ENCODE measurements around the gene PCDHGA12. TPM values are rescaled to one million over a fixed set of nuclear protein-coding genes. Genes with fewer than 3 reads are reported as not detected.

The PCDHGA12 gene
- total RNA-seq, result 30.0 and 37.5 TPM in 2 replicates

GRCh38 chr5:141430332-141431113 is at the start of gene PCDHGA12:
Gene PCDHGA12, plus strand, starts transcription at chr5:141430507. Its CDS starts 253 bp downstream, at chr5:141430760.

GRCh38 chr5:141382469-141383294 is 47.6 kb upstream of the PCDHGA12 start, which contains the start of gene PCDHGA7:
Gene PCDHGA7, plus strand, starts transcription at chr5:141382742. Its CDS starts 158 bp downstream, at chr5:141382900.

DNA sequence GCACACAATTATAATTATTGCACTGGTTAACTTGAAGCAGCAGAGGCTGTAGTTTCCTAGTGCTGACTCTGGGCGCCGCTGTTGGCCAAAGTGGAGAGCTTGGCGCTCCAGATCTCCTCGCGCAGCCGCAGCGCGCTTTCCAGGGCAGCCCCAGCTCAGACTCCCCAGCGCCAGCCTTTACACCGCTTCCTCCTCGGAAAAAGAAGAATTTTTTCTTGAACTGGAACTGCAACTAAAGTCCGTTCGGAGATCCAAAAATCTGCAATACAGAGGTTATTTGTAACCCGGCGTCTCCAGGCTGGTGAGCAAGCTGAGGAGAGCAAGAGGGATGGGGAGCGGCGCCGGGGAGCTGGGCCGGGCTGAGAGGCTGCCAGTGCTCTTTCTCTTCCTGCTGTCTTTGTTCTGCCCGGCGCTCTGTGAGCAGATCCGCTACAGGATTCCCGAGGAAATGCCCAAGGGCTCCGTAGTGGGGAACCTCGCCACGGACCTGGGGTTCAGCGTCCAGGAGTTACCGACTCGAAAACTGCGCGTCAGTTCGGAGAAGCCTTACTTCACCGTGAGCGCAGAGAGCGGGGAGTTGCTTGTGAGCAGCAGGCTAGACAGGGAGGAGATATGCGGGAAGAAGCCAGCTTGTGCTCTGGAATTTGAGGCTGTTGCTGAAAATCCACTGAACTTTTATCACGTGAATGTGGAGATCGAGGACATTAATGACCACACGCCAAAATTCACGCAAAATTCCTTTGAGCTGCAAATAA is 42.6 kb upstream of the PCDHGA12 start, which contains the start of gene PCDHGB4:
Gene PCDHGB4 (plus strand): TSS at position 142 of the 755 bp plus-strand sequence. CDS start 187 bp downstream, at position 329.

GRCh38 chr5:141392429-141393198 is 37.7 kb upstream of the PCDHGA12 start, which contains the start of gene PCDHGA8:
Gene PCDHGA8, plus strand, starts transcription at chr5:141392633. Its CDS starts 181 bp downstream, at chr5:141392814.

DNA sequence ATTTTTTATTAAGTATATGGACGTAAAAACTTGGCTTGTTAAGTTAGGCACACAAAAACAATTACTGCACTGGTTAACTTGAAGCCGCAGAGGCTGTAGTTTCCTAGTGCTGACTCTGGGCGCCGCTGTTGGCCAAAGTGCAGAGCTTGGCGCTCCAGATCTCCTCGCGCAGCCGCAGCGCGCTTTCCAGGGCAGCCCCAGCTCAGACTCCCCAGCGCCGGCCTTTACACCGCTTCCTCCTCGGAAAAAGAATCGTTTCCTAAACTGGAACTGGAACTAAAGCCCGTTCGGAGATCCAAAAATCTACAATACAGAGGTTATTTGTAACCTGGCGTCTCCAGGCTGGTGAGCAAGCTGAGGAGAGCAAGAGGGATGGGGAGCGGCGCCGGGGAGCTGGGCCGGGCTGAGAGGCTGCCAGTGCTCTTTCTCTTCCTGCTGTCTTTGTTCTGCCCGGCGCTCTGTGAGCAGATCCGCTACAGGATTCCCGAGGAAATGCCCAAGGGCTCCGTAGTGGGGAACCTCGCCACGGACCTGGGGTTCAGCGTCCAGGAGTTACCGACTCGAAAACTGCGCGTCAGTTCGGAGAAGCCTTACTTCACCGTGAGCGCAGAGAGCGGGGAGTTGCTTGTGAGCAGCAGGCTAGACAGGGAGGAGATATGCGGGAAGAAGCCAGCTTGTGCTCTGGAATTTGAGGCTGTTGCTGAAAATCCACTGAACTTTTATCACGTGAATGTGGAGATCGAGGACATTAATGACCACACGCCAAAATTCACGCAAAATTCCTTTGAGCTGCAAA is 32.4 kb upstream of the PCDHGA12 start, which contains the start of gene PCDHGB5:
Gene PCDHGB5 (plus strand): TSS at position 192 of the 796 bp plus-strand sequence. CDS start 181 bp downstream, at position 373.

DNA sequence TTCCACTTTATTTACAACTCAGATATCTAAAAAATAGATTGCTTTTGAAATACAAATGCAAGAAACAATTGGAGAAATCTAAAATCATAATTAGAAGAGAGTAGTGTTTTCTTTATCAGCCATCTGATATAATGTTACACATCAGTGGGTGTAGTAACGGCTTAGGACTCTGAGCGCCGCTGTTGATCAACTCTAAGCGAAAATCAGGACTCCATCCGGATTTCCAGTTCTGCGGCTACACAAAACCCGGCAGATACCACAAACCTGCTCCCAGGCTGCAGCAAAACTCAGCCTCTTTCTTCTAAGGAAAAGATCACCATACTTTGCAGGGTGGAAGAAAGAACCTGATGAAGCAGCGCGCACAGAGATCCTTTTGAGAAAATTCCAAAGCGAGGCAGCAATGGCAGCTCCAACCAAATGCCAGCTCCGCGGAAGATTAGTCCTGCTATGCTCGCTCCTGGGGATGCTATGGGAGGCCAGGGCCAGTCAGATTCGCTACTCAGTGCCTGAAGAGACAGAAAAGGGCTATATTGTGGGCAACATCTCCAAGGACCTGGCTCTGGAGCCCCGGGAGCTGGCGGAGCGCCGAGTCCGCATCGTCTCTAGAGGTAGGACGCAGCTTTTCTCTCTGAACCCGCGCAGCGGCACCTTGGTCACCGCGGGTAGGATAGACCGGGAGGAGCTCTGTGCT is 27.6 kb upstream of the PCDHGA12 start, which contains the start of gene PCDHGA9:
Gene PCDHGA9 (plus strand): TSS at position 226 of the 691 bp plus-strand sequence. CDS start 175 bp downstream, at position 401.

GRCh38 chr5:141407790-141408505 is 22.4 kb upstream of the PCDHGA12 start, which contains the start of gene PCDHGB6:
Gene PCDHGB6, plus strand, starts transcription at chr5:141408021. Its CDS starts 182 bp downstream, at chr5:141408203.

DNA sequence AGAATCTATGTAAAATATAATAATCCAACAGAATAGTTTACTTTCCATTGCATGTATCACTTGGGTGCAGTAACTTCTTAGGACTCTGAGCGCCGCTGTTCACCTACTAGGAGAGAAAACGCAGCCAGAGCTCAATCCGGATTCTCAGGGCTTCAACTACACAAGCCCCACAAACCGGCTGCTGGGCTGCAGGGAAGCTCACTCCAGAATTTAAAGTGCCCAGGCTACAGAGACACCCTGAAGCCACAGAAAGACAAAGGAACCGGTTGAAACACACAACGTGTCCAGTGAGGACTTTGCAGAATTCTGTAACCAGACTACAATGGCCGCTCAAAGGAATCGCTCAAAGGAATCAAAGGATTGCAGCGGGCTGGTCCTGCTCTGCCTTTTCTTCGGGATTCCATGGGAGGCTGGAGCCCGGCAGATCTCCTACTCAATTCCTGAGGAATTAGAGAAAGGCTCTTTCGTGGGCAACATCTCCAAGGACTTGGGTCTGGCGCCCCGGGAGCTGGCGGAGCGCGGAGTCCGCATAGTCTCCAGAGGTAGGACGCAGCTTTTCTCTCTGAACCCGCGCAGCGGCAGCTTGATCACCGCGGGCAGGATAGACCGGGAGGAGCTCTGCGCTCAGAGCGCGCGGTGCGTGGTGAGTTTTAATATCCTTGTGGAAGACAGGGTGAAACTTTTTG is 17.3 kb upstream of the PCDHGA12 start, which contains the start of gene PCDHGA10:
Gene PCDHGA10 (plus strand): TSS at position 134 of the 686 bp plus-strand sequence. CDS start 189 bp downstream, at position 323.

DNA sequence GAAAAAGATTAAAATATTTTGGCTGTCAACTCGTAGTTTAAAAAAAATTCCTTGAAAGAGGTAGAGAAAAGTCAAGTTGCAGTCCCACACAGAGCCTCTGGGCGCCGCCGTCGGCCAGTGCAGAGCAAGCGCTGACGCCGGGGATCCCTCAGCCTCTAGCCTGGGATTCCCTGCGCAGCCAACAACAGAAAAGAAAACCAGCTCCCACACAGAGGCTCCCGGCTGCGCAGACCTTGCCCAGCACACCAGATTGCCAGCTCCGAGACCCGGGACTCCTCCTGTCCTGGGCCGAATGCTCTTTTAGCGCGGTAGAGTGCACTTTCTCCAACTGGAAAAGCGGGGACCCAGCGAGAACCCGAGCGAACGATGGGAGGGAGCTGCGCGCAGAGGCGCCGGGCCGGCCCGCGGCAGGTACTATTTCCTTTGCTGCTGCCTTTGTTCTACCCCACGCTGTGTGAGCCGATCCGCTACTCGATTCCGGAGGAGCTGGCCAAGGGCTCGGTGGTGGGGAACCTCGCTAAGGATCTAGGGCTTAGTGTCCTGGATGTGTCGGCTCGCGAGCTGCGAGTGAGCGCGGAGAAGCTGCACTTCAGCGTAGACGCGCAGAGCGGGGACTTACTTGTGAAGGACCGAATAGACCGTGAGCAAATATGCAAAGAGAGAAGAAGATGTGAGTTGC is 12.7 kb upstream of the PCDHGA12 start, which contains the start of gene PCDHGB7:
Gene PCDHGB7 (plus strand): TSS at position 184 of the 679 bp plus-strand sequence. CDS start 183 bp downstream, at position 367.

GRCh38 chr5:141420855-141421488 is 9.3 kb upstream of the PCDHGA12 start, which contains the start of gene PCDHGA11:
Gene PCDHGA11, plus strand, starts transcription at chr5:141421051. Its CDS starts 177 bp downstream, at chr5:141421228.

DNA sequence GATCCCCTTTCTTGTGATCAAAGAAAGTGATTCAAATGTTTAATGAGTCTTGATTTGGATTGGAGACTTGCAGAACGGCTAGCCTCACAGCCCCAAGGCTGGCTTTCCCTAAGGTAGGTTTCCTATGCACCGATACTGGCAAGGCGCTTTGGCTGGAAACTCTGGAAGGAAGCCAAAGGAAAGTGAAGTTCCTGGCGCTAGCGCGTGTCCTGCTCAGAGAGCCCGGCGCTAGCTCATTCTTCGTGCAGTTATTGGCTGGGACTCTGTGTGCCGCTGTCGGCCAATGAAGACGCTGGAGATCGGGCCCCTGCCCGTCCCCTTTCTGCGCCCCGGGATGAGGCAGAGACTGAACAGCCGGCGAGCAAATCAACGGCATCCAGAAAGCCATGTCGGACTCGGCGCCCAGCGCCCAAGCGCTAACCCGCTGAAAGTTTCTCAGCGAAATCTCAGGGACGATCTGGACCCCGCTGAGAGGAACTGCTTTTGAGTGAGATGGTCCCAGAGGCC is 45.4 kb downstream of the PCDHGA12 start, which contains the start of gene PCDHGC3:
Gene PCDHGC3 (plus strand): TSS at position 342 of the 507 bp plus-strand sequence. CDS start 151 bp downstream, at position 493.

Other genes starting within 250 kb of the PCDHGA12 start
- gene PCDHB16, start 248.1 kb upstream of the PCDHGA12 start, total RNA-seq, result under 0.01 and 0.14 TPM in 2 replicates
- 0.14 TPM in 1 of 2 replicates, not detected in the other for gene PCDHB9, start 243.3 kb upstream of the PCDHGA12 start, total RNA-seq
- gene PCDHB10, start 238.2 kb upstream of the PCDHGA12 start, total RNA-seq, result 0.22 and 0.43 TPM in 2 replicates
- gene PCDHB11, start 230.9 kb upstream of the PCDHGA12 start, total RNA-seq, result under 0.01 and 0.29 TPM in 2 replicates
- under 0.01 TPM in 1 of 2 replicates, not detected in the other for gene PCDHB12, start 221.8 kb upstream of the PCDHGA12 start, total RNA-seq
- gene PCDHB13, start 216.6 kb upstream of the PCDHGA12 start, total RNA-seq, result 0.22 and 0.29 TPM in 2 replicates
- 0.29 and 0.44 TPM in 2 replicates for gene PCDHB14, start 207.2 kb upstream of the PCDHGA12 start, total RNA-seq
- gene PCDHB15, start 185.1 kb upstream of the PCDHGA12 start, total RNA-seq, result under 0.01 and 0.14 TPM in 2 replicates
- gene SLC25A2, start 126.5 kb upstream of the PCDHGA12 start, total RNA-seq, result 0.44 and 2.0 TPM in 2 replicates
- gene TAF7, start 109.7 kb upstream of the PCDHGA12 start, total RNA-seq, result 43.1 and 61.6 TPM in 2 replicates
- 0.43 and 0.88 TPM in 2 replicates for gene PCDHGA1, start 100.0 kb upstream of the PCDHGA12 start, total RNA-seq
- 2.0 and 6.3 TPM in 2 replicates for gene PCDHGA2, start 91.7 kb upstream of the PCDHGA12 start, total RNA-seq
- gene PCDHGA3, start 86.7 kb upstream of the PCDHGA12 start, total RNA-seq, result 4.0 and 5.5 TPM in 2 replicates
- gene PCDHGB1, start 80.4 kb upstream of the PCDHGA12 start, total RNA-seq, result 1.8 and 1.9 TPM in 2 replicates
- gene PCDHGA4, start 75.5 kb upstream of the PCDHGA12 start, total RNA-seq, result 5.0 and 6.1 TPM in 2 replicates
- gene PCDHGB2, start 70.5 kb upstream of the PCDHGA12 start, total RNA-seq, result 2.2 and 3.1 TPM in 2 replicates
- 1.5 and 1.9 TPM in 2 replicates for gene PCDHGA5, start 66.3 kb upstream of the PCDHGA12 start, total RNA-seq
- 2.6 and 3.3 TPM in 2 replicates for gene PCDHGB3, start 60.3 kb upstream of the PCDHGA12 start, total RNA-seq
- gene PCDHGA6, start 56.6 kb upstream of the PCDHGA12 start, total RNA-seq, result 4.3 and 4.8 TPM in 2 replicates
- gene PCDHGA7, start 47.8 kb upstream of the PCDHGA12 start, total RNA-seq, result 4.3 and 7.7 TPM in 2 replicates
- gene PCDHGB4, start 42.8 kb upstream of the PCDHGA12 start, total RNA-seq, result 28.2 and 30.4 TPM in 2 replicates
- gene PCDHGA8, start 37.9 kb upstream of the PCDHGA12 start, total RNA-seq, result 2.4 and 3.3 TPM in 2 replicates
- 27.3 and 27.4 TPM in 2 replicates for gene PCDHGB5, start 32.6 kb upstream of the PCDHGA12 start, total RNA-seq
- 4.6 and 6.2 TPM in 2 replicates for gene PCDHGA9, start 27.7 kb upstream of the PCDHGA12 start, total RNA-seq
- 4.3 and 5.3 TPM in 2 replicates for gene PCDHGB6, start 22.5 kb upstream of the PCDHGA12 start, total RNA-seq
- 13.2 and 14.0 TPM in 2 replicates for gene PCDHGA10, start 17.5 kb upstream of the PCDHGA12 start, total RNA-seq
- gene PCDHGB7, start 12.8 kb upstream of the PCDHGA12 start, total RNA-seq, result 7.6 and 14.0 TPM in 2 replicates
- 12.7 and 19.2 TPM in 2 replicates for gene PCDHGA11, start 9.5 kb upstream of the PCDHGA12 start, total RNA-seq
- gene PCDHGC3, start 45.5 kb downstream of the PCDHGA12 start, total RNA-seq, result 81.9 and 107 TPM in 2 replicates
- gene PCDHGC4, start 54.5 kb downstream of the PCDHGA12 start, total RNA-seq, result 4.4 and 5.0 TPM in 2 replicates
- 3.9 and 6.6 TPM in 2 replicates for gene PCDHGC5, start 58.6 kb downstream of the PCDHGA12 start, total RNA-seq
- gene DIAPH1, start 188.5 kb downstream of the PCDHGA12 start, total RNA-seq, result 14.9 and 38.7 TPM in 2 replicates
- 38.1 and 71.7 TPM in 2 replicates for gene HDAC3, start 206.3 kb downstream of the PCDHGA12 start, total RNA-seq
- gene RELL2, start 206.5 kb downstream of the PCDHGA12 start, total RNA-seq, result 6.7 and 9.6 TPM in 2 replicates
- gene FCHSD1, start 220.9 kb downstream of the PCDHGA12 start, total RNA-seq, result 25.2 and 26.3 TPM in 2 replicates

Measured in placental pericyte (primary cell).